ENCODE results near the gene BPIFB3.

DNA sequence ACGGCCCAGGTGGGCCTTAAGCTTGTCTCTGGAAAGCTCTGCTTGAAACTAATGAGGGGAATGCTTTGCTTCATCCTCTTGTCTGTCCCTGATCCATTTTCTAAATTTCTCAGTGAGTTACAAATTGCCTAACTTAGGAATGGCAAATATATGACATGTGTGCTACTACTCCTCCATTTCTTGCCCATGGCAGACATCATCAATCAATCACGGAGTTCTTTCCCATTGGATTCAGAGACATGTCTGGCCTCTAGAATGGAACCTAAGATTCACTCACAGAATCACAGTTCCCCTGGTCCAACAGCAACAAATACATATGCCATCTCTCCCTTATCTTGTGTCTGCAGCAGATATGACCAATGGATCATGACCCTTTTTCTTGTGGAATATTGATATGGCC, 19.1 kb downstream of the BPIFB3 start:
- TF ChIP-seq POLR2A (IDR thresholded peaks at IDR 0.05; ENCODE audit: low read length) (no peak), GATA1 (IDR thresholded peaks at IDR 0.05; ENCODE audit: low read depth, low read length) (no peak)
